GM19035 (cell line): ENCODE results near the gene LCN1.
"Not testable (repeated sequence)": the region's sequence is repeated elsewhere in the genome, so short reads cannot be mapped to it uniquely, and the experiment has no call there.

Experiments
- ATAC-seq: cut with Tn5 transposase; IDR thresholded peaks from one replicate; pipeline ENCODE4 v1.9.1; 2021; ENCODE audit not compliant: unreplicated experiment

The LCN1 gene

GRCh38 chr9:135504262-135505243 lies 16.7 kb upstream of the LCN1 start:
- no peak for ATAC-seq

- no peak for ATAC-seq
Observed at GRCh38 chr9:135505406-135506187, 15.6 kb upstream of the LCN1 start.

- ATAC-seq = no peak
Observed at GRCh38 chr9:135506327-135507103, 14.7 kb upstream of the LCN1 start.

GRCh38 chr9:135507104-135508035 lies 13.9 kb upstream of the LCN1 start:
- ATAC-seq = no peak

DNA sequence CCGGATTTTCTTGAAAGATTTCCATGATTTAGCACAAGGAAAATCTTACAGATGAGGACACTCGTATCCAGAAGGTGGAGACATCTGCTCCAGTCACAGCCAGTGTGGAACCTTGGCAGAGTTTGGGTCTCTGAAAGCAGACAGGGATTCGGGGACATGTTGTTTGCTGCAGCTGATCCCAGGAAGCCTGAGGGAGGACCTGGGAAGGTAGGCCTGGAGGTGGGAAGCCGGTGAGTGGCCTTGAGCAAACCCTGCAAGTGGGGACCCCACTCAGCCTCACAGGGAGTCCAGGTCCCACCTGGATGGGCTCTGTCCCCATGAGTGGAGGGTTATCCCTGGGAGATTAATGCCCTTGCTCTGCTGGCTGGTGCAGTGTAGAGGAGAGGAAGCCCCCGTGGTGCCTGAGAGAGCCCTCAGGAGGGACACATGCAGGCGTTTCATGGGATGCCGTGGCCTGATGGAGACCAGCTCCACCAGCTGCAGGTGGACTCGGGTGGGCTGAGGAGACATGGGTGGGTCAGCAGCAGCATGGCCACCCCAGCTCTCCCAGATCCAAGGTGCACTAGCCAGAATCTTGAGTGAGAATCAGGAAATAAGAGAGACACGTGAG lies 12.9 kb upstream of the LCN1 start:
- ATAC-seq = no peak

- ATAC-seq = no peak
Observed at GRCh38 chr9:135509458-135509857, 11.8 kb upstream of the LCN1 start.

GRCh38 chr9:135512241-135512603 lies 9.0 kb upstream of the LCN1 start:
- ATAC-seq = no peak

- ATAC-seq = no peak
Observed at GRCh38 chr9:135512904-135513303, 8.3 kb upstream of the LCN1 start.

DNA sequence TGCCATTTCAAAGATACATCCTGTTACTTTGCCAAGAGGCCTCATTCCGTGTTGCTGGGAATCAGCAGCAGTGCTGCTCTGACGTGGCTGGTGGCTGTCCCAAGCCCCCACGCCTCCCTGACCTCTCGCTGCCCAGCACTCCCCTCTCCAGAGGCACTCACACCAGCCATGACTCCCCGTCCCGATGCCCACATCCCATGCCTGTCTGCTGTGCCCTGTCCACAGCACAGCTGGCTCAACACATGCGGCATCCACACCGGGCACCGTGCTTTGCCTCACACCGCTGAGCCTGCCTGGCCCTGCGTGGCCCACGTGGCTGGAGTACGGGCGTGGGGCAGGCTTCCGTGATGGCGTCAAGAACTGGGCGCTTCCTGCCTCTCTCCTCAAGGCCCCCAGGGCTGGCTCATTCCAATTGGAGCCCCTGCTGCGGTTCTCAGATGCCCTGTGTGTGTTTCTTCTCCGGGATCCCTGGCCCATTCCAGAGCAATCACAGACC lies 7.8 kb upstream of the LCN1 start:
- ATAC-seq = no peak

- ATAC-seq = not testable (repeated sequence)
Observed at GRCh38 chr9:135513906-135514305, 7.3 kb upstream of the LCN1 start.

- no peak for ATAC-seq
Observed at GRCh38 chr9:135514342-135515082, 6.7 kb upstream of the LCN1 start.

GRCh38 chr9:135515083-135515951 lies 5.9 kb upstream of the LCN1 start:
- no peak for ATAC-seq

DNA sequence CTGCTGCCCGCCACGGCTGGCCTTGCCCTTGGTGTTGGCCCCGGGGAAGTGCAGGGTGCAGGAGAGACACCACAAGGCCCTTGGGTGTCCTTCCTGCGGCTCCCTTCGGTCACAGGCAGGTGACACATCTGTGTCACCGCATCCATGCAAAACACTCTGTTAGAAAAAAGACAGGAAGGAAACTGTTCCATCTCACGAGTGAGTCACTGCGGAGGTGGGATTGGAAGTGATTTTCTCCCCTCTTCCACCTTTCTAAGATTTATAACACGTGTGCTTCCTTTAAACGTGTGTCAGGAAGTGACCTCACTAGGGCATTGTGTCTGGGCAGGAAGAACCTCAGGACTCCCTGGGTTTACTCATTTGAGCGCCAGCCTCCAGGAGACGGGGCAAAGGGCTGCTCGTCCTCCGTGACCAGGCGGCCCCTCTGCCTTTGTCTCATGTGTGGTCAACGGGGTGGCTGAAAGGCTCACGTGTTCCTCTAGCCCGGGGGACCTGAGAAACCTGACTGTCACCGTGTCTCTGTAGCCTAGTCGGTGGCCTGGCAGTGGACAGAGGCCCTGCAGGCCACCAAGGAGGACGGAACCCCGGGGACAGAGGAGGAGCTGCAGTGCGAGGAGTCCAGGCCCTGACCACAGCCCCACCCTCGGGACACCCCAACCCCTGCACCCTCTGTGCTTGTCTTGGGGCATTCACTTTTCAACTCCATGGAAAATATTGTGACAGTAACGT lies 4.9 kb upstream of the LCN1 start:
- no peak for ATAC-seq

- no peak for ATAC-seq
Observed at GRCh38 chr9:135517407-135517822, 3.8 kb upstream of the LCN1 start.

GRCh38 chr9:135519179-135519971 lies 1.9 kb upstream of the LCN1 start:
- ATAC-seq = no peak

DNA sequence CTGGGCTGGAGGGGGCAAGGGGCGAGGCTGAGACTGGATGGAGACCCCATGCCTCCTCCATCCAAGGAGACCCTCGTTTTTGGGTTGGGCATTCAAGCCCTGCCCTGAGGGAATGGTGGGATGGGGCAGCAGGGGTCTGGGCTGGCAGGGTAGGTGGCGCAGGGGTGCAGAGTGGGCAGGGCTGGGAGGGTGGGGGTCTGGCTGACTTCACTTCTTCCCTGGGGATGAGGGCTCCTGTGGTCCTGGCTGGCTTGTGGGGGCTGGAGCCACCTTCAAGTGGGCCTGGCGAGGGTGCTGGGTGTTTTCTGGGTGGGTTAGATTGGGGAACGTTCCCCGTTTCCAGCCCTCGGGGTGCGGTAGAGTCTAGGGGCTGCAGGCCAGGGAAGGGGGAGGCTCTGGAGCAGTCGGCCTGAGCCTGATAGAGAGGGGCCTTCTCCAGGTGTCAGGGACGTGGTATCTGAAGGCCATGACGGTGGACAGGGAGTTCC lies 412 bp downstream of the LCN1 start:
- ATAC-seq = no peak
